PFSK-1 (cell line): ENCODE results near the gene GRIP1.

Experiments
- FOXP2 ChIP-seq: optimal IDR thresholded peaks from 2 replicates; pipeline ENCODE3; 2011; ENCODE audit warnings: borderline replicate concordance, control low read depth, inconsistent platforms; ENCODE audit not compliant: insufficient read depth; ENCODE audit errors: extremely low read length, extremely low read depth
- POLR2AphosphoS5 ChIP-seq: IDR thresholded peaks from 2 replicates; pipeline ENCODE4 v1.6.1; 2012; ENCODE audit warnings: low read depth, mild to moderate bottlenecking, control low read depth, low read length, moderate library complexity
- REST ChIP-seq, 2 experiments: IDR thresholded peaks; 2 replicates each; pipeline versions ENCODE4 v1.6.1 to v1.8.0; 2011 to 2012; ENCODE audit warnings: low read depth in 2 of 2, low read length in 2 of 2, control low read depth in 1 of 2, inconsistent platforms in 1 of 2, mild to moderate bottlenecking in 1 of 2, moderate library complexity in 1 of 2; ENCODE audit not compliant: insufficient read depth in 1 of 2
- SIN3A ChIP-seq: IDR thresholded peaks from 2 replicates; pipeline ENCODE4 v1.6.1; 2012; ENCODE audit warnings: mild to moderate bottlenecking, low read length, moderate library complexity, borderline replicate concordance; ENCODE audit not compliant: insufficient read depth
- TAF1 ChIP-seq: IDR thresholded peaks from 2 replicates; pipeline ENCODE4 v1.6.1; 2012; ENCODE audit warnings: low read length, control low read depth, borderline replicate concordance; ENCODE audit not compliant: insufficient read depth

- TF ChIP-seq REST (IDR thresholded peaks at IDR 0.05; ENCODE audit: insufficient read depth in 1 of 2, low read depth in 2 of 2, low read length in 2 of 2) (no peak), TAF1 (no peak), POLR2AphosphoS5 (no peak), SIN3A (no peak), FOXP2 (no peak)
These were observed 11.0 kb downstream of the GRIP1 start for GRCh38 chr12:66667906-66668305.
